Forelimb muscle (tissue), 1 donor: ENCODE results near the gene KLHDC1. TPM values are rescaled to one million over a fixed set of nuclear protein-coding genes. Genes with fewer than 3 reads are reported as not detected.

ENCODE experiments used
- DNase-seq: peaks from one replicate; pipeline ENCODE4 v3.0.0-alpha.2; 2013; ENCODE audit warnings: low read depth
- polyA plus RNA-seq: library from polyadenylated mRNA; unstranded; fragments of 120-200 nt; gene quantifications from one replicate; pipeline ENCODE4 v1.2.1, GENCODE V29; 2013; ENCODE audit not compliant: insufficient read length

The KLHDC1 gene
- polyA plus RNA-seq, 1 donor = 5.1 TPM

GRCh38 chr14:49783394-49784014 lies 90.6 kb downstream of the KLHDC1 start:
- no peak for DNase-seq

DNA sequence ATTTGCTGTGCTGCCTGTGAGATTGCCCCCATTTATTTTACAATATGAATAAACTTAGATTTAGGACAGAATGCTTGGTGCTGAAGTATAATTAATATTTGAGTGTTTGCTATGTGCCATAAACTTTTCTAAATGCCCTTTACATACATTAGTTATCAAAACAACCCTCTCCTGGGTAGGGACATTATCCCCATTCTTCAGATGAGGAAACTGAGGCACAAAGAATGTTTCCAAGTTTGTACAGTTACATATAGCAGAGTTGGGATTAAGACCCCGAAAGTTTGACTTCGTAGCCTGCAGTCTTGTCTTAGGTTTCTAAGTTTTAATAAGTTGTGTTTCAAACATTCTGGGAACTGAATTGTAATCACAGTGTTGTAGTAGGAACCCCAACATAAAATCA lies 93.4 kb downstream of the KLHDC1 start:
- no peak for DNase-seq

DNA sequence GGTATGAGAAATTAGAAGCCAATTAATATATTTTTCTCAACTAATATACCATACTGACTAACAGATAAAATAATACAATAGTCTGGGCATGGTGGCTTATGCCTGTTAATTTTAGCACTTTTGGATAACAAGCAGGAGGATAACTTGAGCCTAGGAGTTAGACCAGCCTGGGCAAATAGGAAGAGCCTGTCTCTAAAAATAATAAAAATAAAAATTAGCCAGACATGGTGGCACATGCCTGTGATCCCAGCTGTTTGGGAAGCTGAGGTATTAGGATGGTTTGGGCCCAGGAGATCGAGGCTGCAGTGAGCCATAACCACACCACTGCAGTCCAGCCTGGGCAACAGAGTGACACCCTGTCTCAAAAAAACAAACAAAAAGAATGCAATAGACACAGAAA lies 99.7 kb downstream of the KLHDC1 start:
- no peak for DNase-seq

- DNase-seq = no peak
Measured at GRCh38 chr14:49796025-49796424, 103.1 kb downstream of the KLHDC1 start.

Other genes with a start within 250 kb of the KLHDC1 start
- 2,167 TPM for gene RPS29, start 106.7 kb upstream of the KLHDC1 start, polyA plus RNA-seq
- gene LRR1, start 94.2 kb upstream of the KLHDC1 start, polyA plus RNA-seq = 6.5 TPM
- gene RPL36AL, start 72.5 kb upstream of the KLHDC1 start, polyA plus RNA-seq = 141 TPM
- 19.9 TPM for gene MGAT2, start 72.3 kb upstream of the KLHDC1 start, polyA plus RNA-seq
- 7.3 TPM for gene DNAAF2, start 57.9 kb upstream of the KLHDC1 start, polyA plus RNA-seq
- gene POLE2, start 4.9 kb upstream of the KLHDC1 start, polyA plus RNA-seq = 9.3 TPM
- gene KLHDC2, start 75.0 kb downstream of the KLHDC1 start, polyA plus RNA-seq = 75.0 TPM
- 45.6 TPM for gene NEMF, start 159.7 kb downstream of the KLHDC1 start, polyA plus RNA-seq
- gene ARF6, start 200.0 kb downstream of the KLHDC1 start, polyA plus RNA-seq = 29.1 TPM